Measurements from ENCODE around the gene TJAP1.

GRCh38 chr6:43481591-43482236 lies 4.3 kb downstream of the TJAP1 start:
- no peak for TF ChIP-seq CTCF (IDR thresholded peaks at IDR 0.05)
- no peak for TF ChIP-seq CHD4 (IDR thresholded peaks at IDR 0.05; ENCODE audit: borderline replicate concordance)
- TF ChIP-seq POLR2A (IDR thresholded peaks at IDR 0.05; ENCODE audit: low read length): no peak
- no peak for TF ChIP-seq PHF8 (IDR thresholded peaks at IDR 0.05; ENCODE audit: borderline replicate concordance, low read depth)
- TF ChIP-seq RFX5 (IDR thresholded peaks at IDR 0.05): no peak

Measured in A549 (cell line).